ENCODE results near the gene INPP4B.

- TF ChIP-seq CTCF (IDR thresholded peaks at IDR 0.05), result no peak
- TF ChIP-seq POLR2A (IDR thresholded peaks at IDR 0.05), result no peak
These were observed 231.3 kb downstream of the INPP4B start for GRCh38 chr4:142614621-142615323.

Measured in uterus (tissue), 2 donors.